Upper lobe of right lung (tissue), 1 donor: ENCODE data around the gene DISP3. TPM values are rescaled to one million over a fixed set of nuclear protein-coding genes. Genes with fewer than 3 reads are reported as not detected.

ENCODE experiments used
- ATAC-seq: fragments of 200-7000 bp; cut with Tn5 transposase; one replicate; pipeline ENCODE4 v1.9.1; 2020; ENCODE audit warnings: mild to moderate bottlenecking, moderate library complexity
- DNase-seq: peaks from one replicate; pipeline ENCODE4 v3.0.0-alpha.2; 2020
- H3K27ac ChIP-seq: fragments of 200-600 bp; one replicate; pipeline ENCODE4 v1.8.0; 2022
- H3K27me3 ChIP-seq: fragments of 200-600 bp; one replicate; pipeline ENCODE4 v1.8.0; 2022; ENCODE audit warnings: mild to moderate bottlenecking
- H3K36me3 ChIP-seq: fragments of 200-600 bp; one replicate; pipeline ENCODE4 v1.8.0; 2022
- H3K4me1 ChIP-seq: fragments of 200-600 bp; one replicate; pipeline ENCODE4 v1.8.0; 2022
- H3K4me3 ChIP-seq: fragments of 200-600 bp; one replicate; pipeline ENCODE4 v1.8.0; 2022; ENCODE audit warnings: mild to moderate bottlenecking
- H3K9me3 ChIP-seq: fragments of 200-600 bp; one replicate; pipeline ENCODE4 v1.8.0; 2022
- intact Hi-C: fragments of 100-400 bp; cut with DNase I; formaldehyde crosslinking; loops from one replicate; pipeline ENCODE4 v1.11.0; 2022
- total RNA-seq: library from RNA; stranded (reverse); fragmentation: NEBNext Ultra II Directional; extraction: Animal tissue kit (Norgen Biotek cat#: 25700); gene quantifications from one replicate; pipeline ENCODE4 v1.2.1, GENCODE V29; 2021
- TF ChIP-seq, protein P1 (sequence below): fragments of 200-600 bp; IDR thresholded peaks from one replicate; pipeline ENCODE4 v1.8.0; 2022; ENCODE audit warnings: antibody characterized with exemption
- donor health status: DM: no; HTN: yes; CAD: no; lungs with severe emphysema.

Gene DISP3
- total RNA-seq, 1 donor from 2014 or later, result not detected

- H3K36me3 ChIP-seq, result no peaks in the 10 kb centered on the region
- no peak overlapping the region for H3K27ac ChIP-seq
- no peaks in the 10 kb centered on the region for H3K4me1 ChIP-seq
- intact Hi-C loops, result loop anchor here (10.0 kb wide), 1 partner anchor 170 kb away; no protein-coding TSS in a partner anchor
- no peak overlapping the region for H3K4me3 ChIP-seq
- DNase-seq, result no peak
- H3K9me3 ChIP-seq, result no peaks in the 10 kb centered on the region
- H3K27me3 ChIP-seq, result peaks cover 43% of the 10 kb centered on the region
- ATAC-seq, result no peak
- TF ChIP-seq, protein P1, sequence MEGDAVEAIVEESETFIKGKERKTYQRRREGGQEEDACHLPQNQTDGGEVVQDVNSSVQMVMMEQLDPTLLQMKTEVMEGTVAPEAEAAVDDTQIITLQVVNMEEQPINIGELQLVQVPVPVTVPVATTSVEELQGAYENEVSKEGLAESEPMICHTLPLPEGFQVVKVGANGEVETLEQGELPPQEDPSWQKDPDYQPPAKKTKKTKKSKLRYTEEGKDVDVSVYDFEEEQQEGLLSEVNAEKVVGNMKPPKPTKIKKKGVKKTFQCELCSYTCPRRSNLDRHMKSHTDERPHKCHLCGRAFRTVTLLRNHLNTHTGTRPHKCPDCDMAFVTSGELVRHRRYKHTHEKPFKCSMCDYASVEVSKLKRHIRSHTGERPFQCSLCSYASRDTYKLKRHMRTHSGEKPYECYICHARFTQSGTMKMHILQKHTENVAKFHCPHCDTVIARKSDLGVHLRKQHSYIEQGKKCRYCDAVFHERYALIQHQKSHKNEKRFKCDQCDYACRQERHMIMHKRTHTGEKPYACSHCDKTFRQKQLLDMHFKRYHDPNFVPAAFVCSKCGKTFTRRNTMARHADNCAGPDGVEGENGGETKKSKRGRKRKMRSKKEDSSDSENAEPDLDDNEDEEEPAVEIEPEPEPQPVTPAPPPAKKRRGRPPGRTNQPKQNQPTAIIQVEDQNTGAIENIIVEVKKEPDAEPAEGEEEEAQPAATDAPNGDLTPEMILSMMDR, result no peak
Measured at GRCh38 chr1:11474826-11475225, 4.1 kb upstream of the DISP3 start.

DNA sequence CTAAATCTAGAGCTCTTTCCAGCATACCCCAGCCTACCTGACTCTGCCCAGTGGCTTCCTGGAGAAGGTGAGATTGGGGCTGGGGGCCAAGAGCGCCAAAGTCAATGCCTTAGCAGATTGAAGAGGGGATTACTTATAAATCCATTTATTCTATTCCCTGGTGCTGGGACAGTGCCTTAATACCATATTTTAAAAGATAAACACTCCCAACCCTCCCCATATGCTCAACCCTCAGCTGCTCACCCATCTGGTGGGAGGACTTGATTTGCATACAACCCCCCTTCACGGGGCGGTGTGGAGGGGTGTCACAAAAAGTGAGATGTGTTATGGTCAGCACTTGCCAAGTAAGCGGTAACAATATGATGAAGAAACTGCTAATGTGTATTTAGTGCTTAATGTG lies 3.2 kb upstream of the DISP3 start:
- Histone ChIP-seq H3K4me1 (no peaks in the 10 kb centered on the region), H3K9me3 (no peaks in the 10 kb centered on the region), H3K4me3 (no peak overlapping the region), H3K27me3 (peaks cover 46% of the 10 kb centered on the region), H3K27ac (no peak overlapping the region), H3K36me3 (no peaks in the 10 kb centered on the region)
- TF ChIP-seq, protein P1, result no peak
- intact Hi-C loops, result loop anchor here (10.0 kb wide), 1 partner anchor 169 kb away; no protein-coding TSS in a partner anchor
- ATAC-seq, result no peak
- DNase-seq, result no peak

- Histone ChIP-seq H3K27ac (no peak overlapping the region), H3K4me1 (no peaks in the 10 kb centered on the region), H3K4me3 (peak overlapping the region; percentile 53), H3K27me3 (peaks cover 74% of the 10 kb centered on the region), H3K36me3 (no peaks in the 10 kb centered on the region), H3K9me3 (no peaks in the 10 kb centered on the region)
- intact Hi-C loops, result loop anchor here (10.0 kb wide), 1 partner anchor 165 kb away; no protein-coding TSS in a partner anchor
- no peak for DNase-seq
- TF ChIP-seq, protein P1, result no peak
- ATAC-seq, result no peak
Measured at GRCh38 chr1:11479375-11479979, 522 bp downstream of the DISP3 start.

GRCh38 chr1:11481019-11481418 lies 2.1 kb downstream of the DISP3 start:
- no peak overlapping the region for H3K4me3 ChIP-seq
- H3K27ac ChIP-seq, result no peak overlapping the region
- no peaks in the 10 kb centered on the region for H3K4me1 ChIP-seq
- peaks cover 60% of the 10 kb centered on the region for H3K27me3 ChIP-seq
- intact Hi-C loops, result no loop called here
- TF ChIP-seq, protein P1, result no peak
- ATAC-seq (no peak), DNase-seq (no peak)
- H3K36me3 ChIP-seq, result no peaks in the 10 kb centered on the region
- no peaks in the 10 kb centered on the region for H3K9me3 ChIP-seq

GRCh38 chr1:11482198-11482597 lies 3.2 kb downstream of the DISP3 start:
- TF ChIP-seq, protein P1, result no peak
- DNase-seq, result no peak
- Histone ChIP-seq H3K9me3 (no peaks in the 10 kb centered on the region), H3K36me3 (no peaks in the 10 kb centered on the region), H3K4me1 (no peaks in the 10 kb centered on the region), H3K4me3 (no peak overlapping the region), H3K27me3 (peaks cover 61% of the 10 kb centered on the region), H3K27ac (no peak overlapping the region)
- intact Hi-C loops, result no loop called here
- ATAC-seq, result no peak
